ENCODE results near the gene FBLN5.

GRCh38 chr14:91975763-91976162, 28.3 kb upstream of the FBLN5 start:
- TF ChIP-seq POLR2A (IDR thresholded peaks at IDR 0.05), result no peak
- TF ChIP-seq, protein P1, sequence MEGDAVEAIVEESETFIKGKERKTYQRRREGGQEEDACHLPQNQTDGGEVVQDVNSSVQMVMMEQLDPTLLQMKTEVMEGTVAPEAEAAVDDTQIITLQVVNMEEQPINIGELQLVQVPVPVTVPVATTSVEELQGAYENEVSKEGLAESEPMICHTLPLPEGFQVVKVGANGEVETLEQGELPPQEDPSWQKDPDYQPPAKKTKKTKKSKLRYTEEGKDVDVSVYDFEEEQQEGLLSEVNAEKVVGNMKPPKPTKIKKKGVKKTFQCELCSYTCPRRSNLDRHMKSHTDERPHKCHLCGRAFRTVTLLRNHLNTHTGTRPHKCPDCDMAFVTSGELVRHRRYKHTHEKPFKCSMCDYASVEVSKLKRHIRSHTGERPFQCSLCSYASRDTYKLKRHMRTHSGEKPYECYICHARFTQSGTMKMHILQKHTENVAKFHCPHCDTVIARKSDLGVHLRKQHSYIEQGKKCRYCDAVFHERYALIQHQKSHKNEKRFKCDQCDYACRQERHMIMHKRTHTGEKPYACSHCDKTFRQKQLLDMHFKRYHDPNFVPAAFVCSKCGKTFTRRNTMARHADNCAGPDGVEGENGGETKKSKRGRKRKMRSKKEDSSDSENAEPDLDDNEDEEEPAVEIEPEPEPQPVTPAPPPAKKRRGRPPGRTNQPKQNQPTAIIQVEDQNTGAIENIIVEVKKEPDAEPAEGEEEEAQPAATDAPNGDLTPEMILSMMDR (IDR thresholded peaks at IDR 0.05), result no peak
